Right cardiac atrium (tissue), 5 donors: Measurements from ENCODE around the gene ST6GALNAC2. TPM values are rescaled to one million over a fixed set of nuclear protein-coding genes. Genes with fewer than 3 reads are reported as not detected.
"Not testable (repeated sequence)": the region's sequence is repeated elsewhere in the genome, so short reads cannot be mapped to it uniquely, and the experiment has no call there.

Experiments
- ATAC-seq, 2 donors: fragments of 200-7000 bp; cut with Tn5 transposase; one replicate each; pipeline versions ENCODE4 v1.8.0 to v1.9.1; 2020; ENCODE audit warnings: moderate library complexity in 2 of 2, mild to moderate bottlenecking in 1 of 2
- DNase-seq, 3 donors: peaks; one replicate each; pipeline ENCODE4 v3.0.0-alpha.2; 2020
- H3K27ac ChIP-seq: one replicate; pipeline ENCODE4 v1.5.1; 2013; ENCODE audit warnings: mild to moderate bottlenecking, low read length, control low read depth, moderate library complexity
- H3K27me3 ChIP-seq: one replicate; pipeline ENCODE4 v1.6.1; 2013; ENCODE audit not compliant: control insufficient read depth, insufficient read depth
- H3K4me1 ChIP-seq: one replicate; pipeline ENCODE4 v1.6.1; 2013; ENCODE audit warnings: low read length; ENCODE audit not compliant: control insufficient read depth, insufficient read depth
- H3K4me3 ChIP-seq: one replicate; pipeline ENCODE4 v1.5.1; 2013; ENCODE audit warnings: low read length, control low read depth
- H3K9me3 ChIP-seq: one replicate; pipeline ENCODE4 v1.6.1; 2013; ENCODE audit warnings: low read length; ENCODE audit not compliant: control insufficient read depth
- WGBS: extraction: QIAGEN DNeasy Blood & Tissue Kit; methylation state at CpG from one replicate; pipeline ENCODE4 v1.1.7; 2013; 5-methylcytosine and 5-hydroxymethylcytosine counted together
- intact Hi-C, 4 donors: fragments of 100-400 bp; cut with DNase I; formaldehyde crosslinking; loops; one replicate each; pipeline versions ENCODE4 v1.11.0 to v1.14.0; 2022 to 2023
- polyA plus RNA-seq: library from polyadenylated mRNA; stranded (reverse); fragments of 200-250 nt; gene quantifications from one replicate; pipeline ENCODE4 v1.2.3, GENCODE V29; 2013
- total RNA-seq, 4 donors: library from RNA; stranded (reverse); fragmentation: NEBNext Ultra II Directional; extraction: Animal tissue kit (Norgen Biotek cat#: 25700); gene quantifications; one replicate each; pipeline ENCODE4 v1.2.1, GENCODE V29; 2021
- donor health status: healthy with polysubstance abuse.
- donor health status: DM: no; HTN: yes; CAD: no.
- donor health status: DM: no; HTN: no; CAD: no.
- donor health status: DM: no; HTN: yes; CAD: no; lungs with severe emphysema.
- donor health status: DM: yes; HTN: yes; CAD: no.

Gene ST6GALNAC2
- total and polyA plus RNA-seq, 5 donors, result 4.0 to 5.8 (median 5.3) TPM

DNA sequence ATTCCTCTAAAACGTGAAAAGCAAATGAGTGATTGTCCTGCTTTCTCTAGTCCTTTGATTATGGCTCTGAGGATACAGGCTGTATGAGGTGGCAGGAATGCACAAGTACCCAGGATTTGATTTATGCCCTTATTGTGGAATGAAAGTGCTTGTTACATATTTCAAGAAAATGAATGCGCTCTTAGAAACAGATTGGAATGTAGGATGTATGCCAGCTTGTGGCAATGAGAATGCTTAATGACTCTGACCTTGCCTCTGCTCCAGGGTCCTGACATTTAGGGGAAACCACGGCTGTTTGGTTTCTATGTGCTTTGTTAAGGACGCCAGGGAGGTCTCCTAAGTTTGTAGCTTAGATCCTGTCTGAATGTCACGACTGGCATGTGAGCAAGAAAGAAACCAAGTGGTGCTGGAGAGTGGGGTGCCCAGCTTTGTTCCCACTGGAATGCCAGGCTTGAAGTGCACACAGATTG, 23.8 kb downstream of the ST6GALNAC2 start:
- no peaks in the 10 kb centered on the region for H3K4me1 ChIP-seq
- no peak for ATAC-seq
- H3K27ac ChIP-seq, result peak overlapping the region; percentile 72
- no peak overlapping the region for H3K4me3 ChIP-seq
- 50% methylated on average over 5 of the region's 5 CpGs for WGBS
- H3K27me3 ChIP-seq, result no peaks in the 10 kb centered on the region
- no peaks in the 10 kb centered on the region for H3K9me3 ChIP-seq
- intact Hi-C loops, result no loop called here
- DNase-seq, result no peak

DNA sequence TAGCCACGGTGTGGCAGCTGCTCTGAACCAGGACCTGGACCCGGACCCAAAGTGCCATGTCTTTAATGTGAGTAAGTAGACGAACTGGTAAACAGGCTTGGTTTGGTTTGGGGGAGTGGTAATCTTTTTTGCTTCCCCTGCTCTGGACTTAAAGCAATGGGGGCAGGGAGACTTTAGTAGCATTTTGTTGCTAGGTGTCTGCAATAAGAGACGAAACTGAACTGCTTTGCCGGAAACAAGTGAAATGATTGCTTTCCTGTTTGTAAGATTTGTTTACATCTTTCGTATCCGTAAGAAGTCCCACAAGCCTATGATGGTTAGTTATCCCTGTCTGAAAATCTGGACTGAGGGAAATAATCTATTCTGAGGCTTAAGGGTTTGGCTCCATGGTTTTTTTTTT, 24.3 kb downstream of the ST6GALNAC2 start:
- intact Hi-C loops, result no loop called here
- WGBS, result 64% methylated on average over 7 of the region's 7 CpGs
- Histone ChIP-seq H3K4me1 (peaks cover 2% of the 10 kb centered on the region), H3K27ac (no peak overlapping the region), H3K4me3 (no peak overlapping the region), H3K27me3 (no peaks in the 10 kb centered on the region), H3K9me3 (no peaks in the 10 kb centered on the region)
- ATAC-seq, result no peak
- DNase-seq, result no peak

DNA sequence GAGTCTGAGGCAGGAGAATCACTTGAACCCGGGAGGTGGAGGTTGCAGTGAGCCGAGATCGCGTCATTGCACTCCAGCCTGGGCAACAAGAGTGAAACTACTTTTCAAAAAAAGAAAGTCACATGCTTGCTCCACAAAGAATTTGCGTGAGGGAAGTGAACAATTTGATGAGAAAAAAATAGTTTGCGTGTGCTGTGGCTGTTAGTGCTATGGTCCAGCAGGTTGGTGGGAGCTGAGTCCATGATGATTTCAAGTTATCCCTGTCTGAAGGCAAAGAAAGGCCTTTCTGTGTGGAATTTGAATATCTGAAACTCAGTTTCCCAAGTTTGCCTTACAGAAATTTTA, 24.8 kb downstream of the ST6GALNAC2 start:
- H3K4me3 ChIP-seq, result no peak overlapping the region
- intact Hi-C loops, result no loop called here
- H3K27me3 ChIP-seq, result no peaks in the 10 kb centered on the region
- DNase-seq, result no peak
- peaks cover 2% of the 10 kb centered on the region for H3K4me1 ChIP-seq
- no peak for ATAC-seq
- H3K9me3 ChIP-seq, result no peaks in the 10 kb centered on the region
- no peak overlapping the region for H3K27ac ChIP-seq
- 71% methylated on average over 6 of the region's 6 CpGs for WGBS

DNA sequence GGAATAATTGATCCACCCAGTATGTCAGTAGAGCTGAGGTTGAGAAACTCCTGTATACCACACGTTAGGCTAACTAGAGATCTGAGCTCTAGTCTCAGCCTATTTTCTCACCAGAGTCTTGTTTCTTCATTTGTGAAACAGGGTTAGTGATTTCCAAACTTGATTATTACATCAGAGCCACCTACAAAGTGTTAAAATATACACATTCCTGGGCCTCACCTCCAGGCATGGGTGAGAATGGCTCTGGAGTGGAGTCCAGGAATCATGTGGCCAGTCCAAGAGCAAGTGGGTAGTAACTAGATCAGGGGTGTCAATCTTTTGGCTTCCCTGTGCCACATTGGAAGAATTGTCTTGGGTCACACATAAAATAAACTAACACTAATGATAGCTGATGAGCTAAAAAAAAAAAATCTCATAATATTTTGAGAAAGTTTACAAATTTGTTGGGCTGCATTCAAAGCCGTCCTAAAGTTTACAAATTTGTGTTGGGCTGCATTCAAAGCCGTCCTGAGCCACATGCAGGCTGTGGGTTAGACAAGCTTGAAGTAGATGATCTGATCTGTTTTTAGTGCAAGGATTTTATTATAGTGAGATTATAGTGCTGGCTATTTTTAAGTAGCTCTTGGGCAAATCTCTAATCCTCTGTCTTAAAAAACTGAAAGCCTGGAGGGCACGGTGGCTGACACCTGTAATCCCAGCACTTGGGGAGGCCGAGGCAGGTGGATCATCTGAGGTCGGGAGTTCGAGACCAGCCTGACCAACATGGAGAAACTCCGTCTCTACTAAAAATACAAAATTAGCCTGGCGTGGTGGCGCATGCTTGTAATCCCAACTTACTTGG, 25.4 kb downstream of the ST6GALNAC2 start:
- Histone ChIP-seq H3K4me3 (no peak overlapping the region), H3K9me3 (no peaks in the 10 kb centered on the region), H3K27ac (peak overlapping the region; percentile 36), H3K27me3 (no peaks in the 10 kb centered on the region), H3K4me1 (peaks cover 2% of the 10 kb centered on the region)
- 86% methylated on average over 10 of the region's 10 CpGs for WGBS
- intact Hi-C loops, result no loop called here
- no peak for ATAC-seq
- no peak for DNase-seq

DNA sequence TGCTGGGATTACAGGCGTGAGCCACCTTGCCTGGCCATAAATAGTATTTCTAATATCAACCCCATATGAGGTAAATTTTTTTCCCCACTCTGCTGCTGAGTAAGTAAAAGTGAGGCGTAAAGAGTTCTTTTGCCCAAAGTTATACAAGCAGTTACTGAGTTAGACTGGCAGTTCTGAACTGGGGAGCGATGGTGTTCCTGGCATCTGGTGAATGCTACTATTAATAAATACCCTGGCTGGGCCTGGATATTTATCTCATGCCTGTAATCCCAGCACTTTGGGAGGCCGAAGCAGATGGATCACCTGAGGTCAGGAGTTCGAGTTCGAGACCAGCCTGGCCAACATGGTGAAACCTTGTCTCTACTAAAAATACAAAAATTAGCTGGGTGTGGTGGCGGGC, 26.2 kb downstream of the ST6GALNAC2 start:
- WGBS, result 77% methylated on average over 7 of the region's 7 CpGs
- not testable (repeated sequence) for DNase-seq, ATAC-seq, H3K9me3 ChIP-seq, H3K4me1 ChIP-seq, H3K4me3 ChIP-seq, H3K27me3 ChIP-seq
- intact Hi-C loops, result loop anchor here in 2 of 4 donors (5.0 to 10.0 kb wide), 4 partner anchors 37 to 155 kb away; partner anchors contain the start of gene MXRA7 (in 1 of the 2)
- H3K27ac ChIP-seq, result peak overlapping the region; percentile 71

DNA sequence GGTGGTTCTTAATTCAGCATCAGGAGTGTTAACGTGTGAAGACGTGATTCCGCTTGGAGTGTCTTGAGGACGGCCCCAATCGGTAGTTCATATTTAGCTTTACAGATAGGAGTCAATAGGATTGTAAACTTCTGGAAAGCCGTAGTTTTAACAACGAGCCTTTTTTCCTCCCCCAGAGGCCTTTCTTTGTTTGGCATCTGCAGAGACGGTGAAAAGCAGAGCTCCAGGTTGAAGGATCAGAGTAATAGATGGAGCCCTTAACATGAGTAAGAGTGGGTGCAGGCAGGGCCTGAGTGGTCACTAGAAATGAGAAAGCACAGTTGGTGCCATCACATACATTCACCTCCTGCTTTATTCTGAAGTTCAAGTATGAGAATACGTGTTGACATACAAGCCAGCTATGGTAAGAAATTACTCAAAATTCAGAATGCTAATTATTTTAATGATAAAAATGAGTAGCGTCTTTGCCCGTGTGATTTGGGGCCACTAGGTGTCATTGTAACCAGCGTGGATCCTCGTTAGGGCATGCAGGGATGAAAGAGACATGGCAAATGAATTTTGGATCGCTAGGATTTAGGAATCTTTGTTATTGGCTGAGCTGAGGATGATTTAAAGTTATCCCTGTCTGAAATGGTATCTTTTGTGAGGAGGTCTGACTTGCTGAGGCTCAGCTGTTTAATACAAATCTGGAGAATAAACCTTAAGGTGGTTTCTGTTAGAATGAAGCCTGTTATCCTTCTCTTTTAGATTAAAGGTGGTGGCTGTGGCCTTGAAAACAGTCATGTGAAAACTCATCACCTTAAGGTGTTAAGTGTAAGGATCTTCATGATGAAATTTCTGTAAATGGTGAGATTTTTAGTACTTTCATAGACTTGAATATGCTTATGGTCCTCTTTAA, 27.2 kb downstream of the ST6GALNAC2 start:
- intact Hi-C loops, result loop anchor here in 2 of 4 donors (5.0 to 10.0 kb wide), 4 partner anchors 36 to 156 kb away; partner anchors contain the start of gene MXRA7 (in 1 of the 2)
- H3K4me1 ChIP-seq, result peaks cover 2% of the 10 kb centered on the region

DNA sequence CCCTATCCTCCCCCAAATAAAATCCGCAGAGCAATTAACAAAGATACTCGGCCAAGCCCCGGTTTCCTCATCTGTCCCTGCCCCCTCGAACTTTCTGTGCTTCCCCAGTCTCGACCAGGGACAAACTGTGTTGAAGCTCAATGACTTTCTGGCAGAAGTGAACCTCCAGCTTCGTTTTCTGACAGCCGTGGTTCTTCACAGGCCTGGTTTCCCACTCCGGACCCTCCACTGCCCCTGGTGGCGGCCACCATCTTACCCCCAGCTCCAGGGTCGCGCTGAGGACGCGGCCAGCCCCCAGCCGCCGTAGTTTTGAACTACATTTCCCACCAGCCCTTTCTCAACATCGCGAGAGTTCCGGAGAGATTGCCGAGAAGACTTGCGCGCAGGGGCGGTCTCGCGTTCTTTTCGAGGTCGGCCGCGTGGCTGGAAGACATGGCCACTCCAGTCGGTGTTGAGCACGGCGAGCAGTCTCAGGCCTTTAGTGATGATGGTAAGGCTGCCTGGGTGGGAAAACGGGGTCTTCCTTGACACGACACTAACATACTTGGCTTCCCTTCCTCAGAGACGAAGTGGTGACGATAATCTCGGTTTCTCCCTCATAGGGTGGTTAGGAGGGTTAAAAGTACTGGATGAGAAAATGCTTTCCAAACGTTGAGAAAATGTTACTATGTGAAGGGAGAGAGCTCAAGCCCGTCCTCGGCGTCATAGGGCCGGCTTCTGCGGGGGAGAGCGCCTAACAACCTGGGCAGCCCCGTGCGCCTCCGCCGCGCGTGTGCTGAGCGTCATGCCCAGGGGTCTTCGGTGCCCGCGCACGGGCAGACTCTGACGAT, 28.1 kb downstream of the ST6GALNAC2 start:
- no peaks in the 10 kb centered on the region for H3K27me3 ChIP-seq
- no peaks in the 10 kb centered on the region for H3K9me3 ChIP-seq
- peak overlapping the region; percentile 80 for H3K4me3 ChIP-seq
- peaks cover 2% of the 10 kb centered on the region for H3K4me1 ChIP-seq
- ATAC-seq, result peak; percentile 93 to 94
- DNase-seq, result peak; percentile 95 to 97 (median 97)
- H3K27ac ChIP-seq, result peak overlapping the region; percentile 92
- under 1% methylated on average over 55 of the region's 55 CpGs for WGBS
- intact Hi-C loops, result loop anchor here in 2 of 4 donors (5.0 to 10.0 kb wide), 4 partner anchors 35 to 157 kb away; partner anchors contain the start of gene MXRA7 (in 1 of the 2)

More for the DNA sequence above, 27.2 kb downstream of the ST6GALNAC2 start:
- ATAC-seq (peak in 1 of 2 donors; percentile 47), DNase-seq (no peak)
- H3K27me3 ChIP-seq, result no peaks in the 10 kb centered on the region
- peak overlapping the region; percentile 80 for H3K4me3 ChIP-seq
- H3K27ac ChIP-seq, result peak overlapping the region; percentile 90
- no peaks in the 10 kb centered on the region for H3K9me3 ChIP-seq
- under 1% methylated on average over 14 of the region's 14 CpGs for WGBS

DNA sequence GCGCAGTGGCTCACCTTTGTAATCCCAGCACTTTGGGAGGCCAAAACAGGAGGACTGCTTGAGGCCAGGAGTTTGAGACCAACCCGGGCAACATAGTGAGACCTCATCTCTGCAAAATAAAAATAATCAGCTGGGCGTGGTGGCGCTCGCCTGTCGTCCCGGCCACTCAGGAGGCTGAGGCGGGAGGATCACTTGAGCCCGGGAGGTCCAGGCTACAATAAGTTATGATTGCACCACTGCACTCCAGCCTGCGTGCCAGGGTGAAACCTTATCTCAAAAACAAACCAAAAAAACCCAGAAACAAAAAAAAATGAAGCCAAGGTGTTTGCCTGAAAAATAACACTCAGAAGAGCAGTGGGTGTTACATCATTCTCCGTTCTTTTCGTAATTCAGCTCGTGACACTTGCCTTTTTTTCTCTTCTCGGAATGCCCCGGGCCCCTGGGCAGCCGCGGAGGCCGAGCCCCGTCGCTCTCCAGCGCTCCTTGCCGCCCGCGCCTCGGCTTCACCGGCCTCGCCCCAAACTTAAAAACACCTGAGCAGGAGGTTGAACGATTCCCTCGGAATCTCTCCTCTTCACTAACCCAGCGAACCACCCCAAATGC, 28.8 kb downstream of the ST6GALNAC2 start:
- intact Hi-C loops, result loop anchor here in 2 of 4 donors (5.0 to 10.0 kb wide), 4 partner anchors 35 to 158 kb away; partner anchors contain the start of gene MXRA7 (in 1 of the 2)
- DNase-seq (peak in 2 of 3 donors; percentile 68), ATAC-seq (peak; percentile 20 to 28)
- peaks cover 2% of the 10 kb centered on the region for H3K4me1 ChIP-seq
- H3K27ac ChIP-seq, result peak overlapping the region; percentile 92
- H3K4me3 ChIP-seq, result peak overlapping the region; percentile 80
- WGBS, result 40% methylated on average over 30 of the region's 30 CpGs
- no peaks in the 10 kb centered on the region for H3K9me3 ChIP-seq
- H3K27me3 ChIP-seq, result no peaks in the 10 kb centered on the region

DNA sequence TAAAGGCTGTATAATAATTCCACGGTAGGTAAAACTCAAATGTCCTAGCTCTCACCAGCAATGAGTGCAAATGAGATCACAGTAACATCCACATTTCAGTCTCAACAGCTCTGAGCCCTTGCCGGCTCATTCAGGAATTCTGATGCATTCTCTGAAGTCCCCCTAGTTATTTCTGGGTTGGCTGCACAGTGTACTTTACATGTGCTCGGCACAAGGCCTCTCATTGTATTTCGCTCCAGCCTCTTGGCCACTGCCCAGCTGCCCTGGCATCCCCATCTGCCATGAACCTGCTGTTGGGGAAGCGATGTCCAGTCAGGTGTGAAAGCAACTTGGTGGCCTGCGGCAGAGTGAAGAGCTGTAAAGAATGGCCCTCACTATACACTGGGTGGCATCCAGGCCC, 31.5 kb downstream of the ST6GALNAC2 start:
- peak in 2 of 3 donors; percentile 71 to 75 for DNase-seq
- H3K27ac ChIP-seq, result peak overlapping the region; percentile 65

More for the DNA sequence above, 31.5 kb downstream of the ST6GALNAC2 start:
- 49% methylated on average over 6 of the region's 6 CpGs for WGBS
- Histone ChIP-seq H3K4me3 (no peak overlapping the region), H3K9me3 (no peaks in the 10 kb centered on the region), H3K27me3 (no peaks in the 10 kb centered on the region), H3K4me1 (peaks cover 6% of the 10 kb centered on the region)
- ATAC-seq, result peak in 1 of 2 donors; percentile 11
- intact Hi-C loops, result loop anchor here in 1 of 4 donors (10.0 kb wide), 1 partner anchor 161 kb away; the partner anchor contains the start of gene MXRA7
